NCI-H446 treated with DMSO at 0.1 percent for 48 hours (cell line): ENCODE results near the gene CPN1.
"Not testable (repeated sequence)": the region's sequence is repeated elsewhere in the genome, so short reads cannot be mapped to it uniquely, and the experiment has no call there.

Experiments
- DNase-seq: peaks from one replicate; lab custom pipeline; 2025; lab: John Stamatoyannopoulos, UW

The CPN1 gene

GRCh38 chr10:100081075-100082001 is at the start of gene CPN1:
TSS of gene CPN1 (minus strand) at chr10:100081869. CDS start at chr10:100081625, 244 bp downstream.
- DNase-seq, result no peak

- DNase-seq, result no peak
Observed at GRCh38 chr10:100130831-100131230, 49.2 kb upstream of the CPN1 start.

- DNase-seq, result no peak
Observed at GRCh38 chr10:100129424-100129823, 47.8 kb upstream of the CPN1 start.

DNA sequence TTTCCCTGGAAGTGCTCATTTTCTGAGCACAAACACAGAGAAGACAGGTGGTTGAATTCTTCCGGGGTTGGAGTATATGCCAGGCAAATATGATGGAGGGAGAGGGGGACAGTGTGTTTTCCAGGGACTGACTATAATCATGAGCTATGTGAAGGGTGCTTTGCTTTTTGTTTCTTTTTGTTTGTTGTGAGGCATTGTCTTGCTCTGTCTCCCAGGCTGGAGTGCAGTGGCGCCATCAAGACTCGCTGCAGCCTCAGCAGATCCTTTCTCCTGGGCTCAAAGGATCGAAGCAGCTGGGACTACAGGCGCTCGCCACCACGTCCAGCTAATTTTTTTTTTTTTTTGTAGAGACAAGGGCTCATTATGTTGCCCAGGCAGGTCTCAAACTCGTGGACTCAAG is 47.3 kb upstream of the CPN1 start:
- no peak for DNase-seq

DNA sequence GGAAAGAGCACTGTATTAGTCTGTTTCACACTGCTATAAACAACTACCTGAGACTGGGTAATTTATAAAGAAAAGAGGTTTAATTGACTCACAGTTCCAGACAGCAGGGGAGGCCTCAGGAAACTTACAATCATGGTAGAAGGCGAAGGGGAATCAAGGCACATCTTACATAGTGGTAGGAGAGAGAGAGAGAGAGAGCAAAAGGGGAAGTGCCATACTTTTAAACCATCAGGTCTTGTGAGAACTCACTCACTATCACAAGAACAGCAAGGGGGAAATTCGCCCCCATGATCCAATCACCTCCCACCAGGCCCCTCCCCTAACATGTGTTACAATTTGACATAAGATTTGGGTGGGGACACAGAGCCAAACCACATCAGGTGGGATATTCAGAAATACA is 43.7 kb upstream of the CPN1 start:
- not testable (repeated sequence) for DNase-seq

GRCh38 chr10:100124097-100124496 is 42.4 kb upstream of the CPN1 start:
- DNase-seq, result no peak

DNA sequence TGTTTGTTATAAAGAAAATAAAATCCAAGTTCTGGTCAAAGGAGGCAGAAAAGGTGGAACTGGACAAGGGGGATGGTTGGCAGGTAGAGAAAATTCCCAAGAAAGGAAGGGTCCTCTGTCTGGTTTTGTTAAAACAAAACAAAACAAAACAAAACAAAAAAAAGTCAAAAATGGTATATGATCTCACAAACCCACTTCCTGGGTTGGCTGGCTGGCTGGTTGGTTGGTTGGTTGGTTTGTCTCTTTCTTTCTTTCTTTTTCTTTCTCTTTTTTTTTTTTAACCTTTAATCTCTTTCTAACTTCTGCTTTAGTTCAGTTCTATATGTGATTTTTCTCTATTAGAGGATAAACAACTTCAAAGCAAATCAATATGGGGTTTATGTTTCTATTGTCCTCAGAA is 41.1 kb upstream of the CPN1 start:
- DNase-seq, result no peak

GRCh38 chr10:100120550-100120949 is 38.9 kb upstream of the CPN1 start:
- no peak for DNase-seq

DNA sequence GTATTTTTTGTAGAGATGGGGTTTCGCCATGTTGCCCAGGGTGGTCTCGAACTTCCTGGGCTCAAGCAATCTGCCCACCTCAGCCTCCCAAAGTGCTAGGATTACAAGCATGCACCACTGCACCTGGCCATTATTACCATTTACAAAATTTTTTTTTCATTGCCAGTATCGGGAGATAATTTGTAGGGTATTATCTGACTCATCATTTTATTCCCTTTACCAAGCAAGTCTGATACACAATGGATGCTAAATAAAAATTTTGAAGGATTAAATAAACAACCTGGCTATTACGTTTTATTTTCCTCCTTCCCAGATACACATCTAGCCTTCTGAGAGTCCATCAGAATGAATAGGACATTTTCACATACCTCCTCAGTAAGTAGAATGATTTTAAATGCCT is 38.1 kb upstream of the CPN1 start:
- no peak for DNase-seq

DNA sequence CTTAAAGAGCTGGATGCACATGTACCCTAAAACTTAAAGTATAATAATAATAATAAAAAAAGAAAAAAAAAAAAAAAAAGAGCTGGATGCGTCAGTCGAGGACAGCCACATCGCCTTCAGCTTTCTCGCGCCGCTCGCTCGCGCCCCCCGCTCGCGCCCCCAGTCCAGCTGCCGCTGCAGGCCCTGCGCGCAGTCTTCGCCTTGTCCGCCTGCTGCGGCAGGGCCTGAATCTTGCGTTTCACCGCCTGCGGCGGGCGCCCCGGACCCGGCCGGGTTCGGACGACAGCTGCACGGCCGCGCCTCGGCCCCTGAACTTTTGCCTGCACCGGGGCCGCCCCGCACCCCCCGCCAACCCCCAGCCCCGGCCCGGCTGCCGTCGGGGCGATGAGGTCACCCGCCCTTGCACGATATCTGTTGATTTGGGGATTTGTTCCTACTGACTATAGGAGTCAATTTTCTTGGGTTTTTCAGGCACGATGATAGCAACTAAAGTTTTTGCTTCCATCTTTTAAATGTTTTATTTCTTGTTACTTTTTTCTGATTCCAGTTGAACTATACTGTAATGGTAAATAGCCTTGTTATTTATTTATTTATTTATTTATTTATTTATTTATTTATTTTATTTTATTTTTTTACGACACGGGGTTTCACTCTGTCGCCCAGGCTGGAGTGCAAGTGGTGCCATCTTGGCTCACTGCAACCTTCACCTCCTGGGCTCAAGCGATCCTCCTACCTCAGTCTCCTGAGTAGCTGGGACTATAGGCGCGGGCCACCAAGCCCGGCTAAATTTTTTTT is 33.5 kb upstream of the CPN1 start:
- DNase-seq, result no peak

DNA sequence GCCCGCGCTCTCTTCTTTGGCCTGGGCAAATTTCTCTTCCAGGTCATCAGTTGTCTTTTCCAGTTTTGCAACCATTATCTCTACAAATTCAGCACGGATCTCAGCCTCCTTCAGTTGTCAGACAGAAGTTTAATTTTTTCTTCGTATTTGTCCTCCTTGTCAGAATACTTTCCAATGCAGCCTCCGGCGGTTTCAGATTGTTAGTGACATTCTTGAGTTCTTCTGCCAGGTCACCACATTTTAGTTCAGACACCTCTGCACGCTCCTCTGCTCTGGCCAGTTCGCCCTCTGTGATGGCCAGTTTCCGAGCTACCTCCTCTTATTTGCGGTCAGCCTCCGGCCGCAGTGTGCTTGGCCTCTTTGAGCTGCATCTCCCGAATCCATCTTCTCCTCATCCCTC is 32.8 kb upstream of the CPN1 start:
- no peak for DNase-seq

DNA sequence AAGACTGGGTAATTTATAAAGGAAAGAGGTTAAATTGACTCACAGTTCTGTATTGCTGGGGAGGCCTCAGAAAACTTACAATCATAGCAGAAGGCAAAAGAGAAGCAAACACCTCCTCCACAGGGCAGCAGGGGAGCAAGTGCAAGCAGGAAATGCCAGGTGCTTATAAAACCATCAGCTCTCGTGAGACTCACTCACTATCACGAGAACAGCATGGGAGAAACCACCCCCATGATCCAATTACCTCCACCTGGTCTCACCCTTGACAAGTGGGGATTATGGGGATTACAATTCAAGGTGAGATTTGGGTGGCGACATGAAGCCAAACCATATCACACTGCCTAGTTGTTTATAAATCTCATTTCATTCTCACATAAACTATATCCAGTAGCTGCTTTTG is 28.0 kb upstream of the CPN1 start:
- no peak for DNase-seq

- no peak for DNase-seq
Observed at GRCh38 chr10:100106865-100107264, 25.2 kb upstream of the CPN1 start.

- DNase-seq, result no peak
Observed at GRCh38 chr10:100104300-100104699, 22.6 kb upstream of the CPN1 start.

DNA sequence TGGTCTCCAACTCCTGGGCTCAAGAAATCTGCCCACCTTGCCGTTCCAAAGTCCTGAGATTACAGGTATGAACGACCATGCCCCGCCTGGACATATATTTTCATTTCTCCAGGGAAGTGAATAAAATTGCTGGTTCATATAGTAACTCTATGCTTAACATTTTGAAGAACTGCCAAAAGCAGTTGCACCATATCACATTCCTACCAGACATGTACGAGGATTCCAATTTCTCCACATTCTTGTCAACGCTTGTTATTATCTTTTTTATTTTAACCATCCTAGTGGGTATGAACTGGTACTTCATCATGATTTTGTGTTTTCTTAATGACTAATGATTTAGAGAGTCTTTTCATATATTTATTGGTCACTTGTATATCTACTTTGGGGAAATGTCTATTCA is 21.9 kb upstream of the CPN1 start:
- DNase-seq, result no peak

DNA sequence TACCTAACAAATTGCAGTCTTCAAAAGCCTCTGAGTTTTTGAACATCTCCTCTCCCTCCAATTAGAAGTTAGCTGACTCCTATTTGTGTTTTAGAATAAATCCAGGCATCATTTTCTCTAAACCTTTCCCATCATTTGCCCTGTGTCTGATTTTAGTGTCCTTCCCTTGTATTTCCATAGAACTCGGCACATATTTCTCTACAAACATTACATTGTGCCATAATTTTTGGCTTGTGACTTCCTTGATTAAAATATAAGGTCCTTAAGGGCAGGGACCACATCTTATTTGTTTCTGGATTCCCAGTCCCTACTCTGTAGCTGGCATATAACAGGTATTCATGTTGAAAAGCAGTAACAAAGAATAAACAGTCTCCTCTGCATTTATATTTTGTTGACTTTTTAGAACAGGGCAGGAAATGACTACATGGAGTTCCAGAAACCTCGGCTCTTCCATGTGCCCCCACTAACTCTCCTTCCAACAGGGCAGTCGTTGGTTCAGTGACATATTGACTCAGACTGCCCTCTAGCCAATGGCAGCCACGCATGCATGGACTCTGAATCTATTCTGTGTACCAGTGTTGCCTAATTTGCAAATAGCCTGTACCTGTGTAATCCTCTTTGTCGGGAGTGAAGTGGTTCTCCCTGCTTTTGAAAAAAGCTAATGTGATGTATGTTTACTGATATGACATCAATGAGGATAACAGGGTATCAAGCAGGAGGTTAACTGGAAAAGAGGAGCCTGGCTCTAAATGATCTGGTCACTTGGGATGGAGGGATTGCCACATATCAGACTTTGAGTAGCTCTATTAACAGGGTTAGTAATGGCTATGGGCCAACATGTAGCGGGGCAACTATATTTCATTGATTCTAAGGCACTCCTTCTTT is 19.8 kb upstream of the CPN1 start:
- DNase-seq, result no peak

- no peak for DNase-seq
Observed at GRCh38 chr10:100100651-100101184, 19.0 kb upstream of the CPN1 start.

DNA sequence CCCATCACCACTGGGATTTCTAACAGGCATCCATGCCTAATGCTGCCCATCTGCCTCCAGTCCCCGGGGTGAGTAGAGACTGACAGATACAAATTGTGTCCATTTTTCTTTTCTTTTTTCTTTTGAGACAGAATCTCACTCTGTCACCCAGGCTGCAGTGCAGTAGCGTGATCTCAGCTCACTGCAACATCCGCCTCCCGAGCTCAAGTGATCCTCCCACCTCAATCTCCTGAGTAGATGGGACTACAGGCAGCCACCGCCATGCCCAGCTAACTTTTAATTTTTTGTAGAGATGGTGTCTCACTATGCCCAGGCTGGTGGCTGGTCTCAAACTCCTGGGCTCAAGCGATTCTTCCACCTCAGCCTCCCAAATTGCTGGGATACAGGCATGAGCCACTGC is 7.6 kb upstream of the CPN1 start:
- DNase-seq, result no peak

DNA sequence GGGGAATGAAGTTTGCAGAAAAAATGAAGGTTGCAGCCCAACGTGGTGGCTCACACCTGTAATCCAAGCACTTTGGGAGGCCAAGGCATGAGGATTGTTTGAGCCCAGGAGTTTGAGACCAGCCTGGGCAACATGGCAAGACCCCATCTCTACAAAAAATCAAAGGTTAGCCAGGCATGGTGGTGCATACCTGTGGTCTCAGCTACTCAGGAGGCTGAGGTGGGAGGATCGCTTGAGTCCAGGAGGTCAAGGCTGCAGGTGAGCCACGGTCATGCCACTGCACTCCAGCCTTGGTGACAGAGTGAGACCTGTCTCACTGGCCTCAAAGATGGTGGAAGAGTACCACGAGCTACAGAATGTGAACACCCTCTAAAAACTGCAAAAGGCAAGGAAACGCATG is 5.0 kb upstream of the CPN1 start:
- DNase-seq, result not testable (repeated sequence)

DNA sequence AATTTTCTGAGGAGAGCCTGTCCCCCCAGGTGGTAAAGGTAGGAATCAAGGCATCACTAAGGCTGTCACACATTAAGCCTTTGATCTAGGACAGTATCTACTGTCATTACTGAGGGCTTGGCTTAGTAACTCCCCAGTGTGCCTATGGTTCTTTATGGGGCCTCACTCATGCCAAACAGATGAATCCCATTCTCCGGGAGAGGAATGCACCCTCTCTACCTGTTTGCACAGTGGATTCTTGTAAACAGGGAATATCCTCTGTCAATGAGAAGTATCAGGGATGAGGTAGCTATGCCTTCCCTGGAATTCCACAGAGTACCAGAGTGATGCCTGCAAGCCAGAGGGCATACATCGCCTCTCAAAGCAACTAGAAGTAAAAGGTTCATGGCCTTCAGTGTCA is 3.9 kb upstream of the CPN1 start:
- no peak for DNase-seq

DNA sequence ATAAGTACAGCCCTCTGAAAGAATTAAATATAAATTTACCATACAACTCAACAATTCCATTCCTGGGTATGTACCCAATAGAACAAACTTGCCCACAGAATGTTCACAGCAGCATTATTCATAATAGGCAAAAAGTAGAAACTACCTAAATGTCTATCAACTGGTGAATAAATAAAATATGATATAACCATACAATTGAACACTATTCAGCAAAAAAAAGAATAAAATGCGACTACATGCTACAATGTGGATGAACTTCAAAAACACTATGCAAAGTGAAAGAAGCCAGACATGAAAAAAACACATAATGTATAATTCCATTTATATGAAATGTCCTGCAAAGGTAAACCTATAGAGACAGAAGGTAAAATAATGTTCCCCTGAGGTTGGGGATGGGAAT is 2.0 kb upstream of the CPN1 start:
- DNase-seq, result no peak

DNA sequence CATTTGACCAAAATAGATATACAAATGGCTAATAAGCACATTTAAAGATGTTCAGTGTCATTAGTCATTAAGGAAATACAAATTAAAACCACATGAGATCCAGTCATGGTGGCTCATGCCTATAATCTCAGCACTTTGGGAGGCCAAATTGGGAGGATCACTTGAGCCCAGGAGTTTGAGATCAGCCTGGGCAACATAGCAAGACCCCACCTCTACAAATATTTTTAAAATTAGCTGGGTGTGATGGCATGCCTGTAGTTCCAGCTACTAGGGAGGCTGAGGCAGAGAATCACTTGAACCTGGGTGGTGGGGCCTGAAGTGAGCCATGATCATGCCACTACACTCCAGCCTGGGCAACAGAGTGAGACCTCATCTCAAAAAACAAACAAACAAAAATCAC is 607 bp upstream of the CPN1 start:
- not testable (repeated sequence) for DNase-seq
